ENCODE measurements around the gene DYRK1A. TPM values are rescaled to one million over a fixed set of nuclear protein-coding genes. Genes with fewer than 3 reads are reported as not detected.
A peak's percentile ranks its signal among the peaks of the same experiment; 100 is the strongest.

The DYRK1A gene
- total RNA-seq, 1 donor from 2014 or later: 50.3 TPM

DNA sequence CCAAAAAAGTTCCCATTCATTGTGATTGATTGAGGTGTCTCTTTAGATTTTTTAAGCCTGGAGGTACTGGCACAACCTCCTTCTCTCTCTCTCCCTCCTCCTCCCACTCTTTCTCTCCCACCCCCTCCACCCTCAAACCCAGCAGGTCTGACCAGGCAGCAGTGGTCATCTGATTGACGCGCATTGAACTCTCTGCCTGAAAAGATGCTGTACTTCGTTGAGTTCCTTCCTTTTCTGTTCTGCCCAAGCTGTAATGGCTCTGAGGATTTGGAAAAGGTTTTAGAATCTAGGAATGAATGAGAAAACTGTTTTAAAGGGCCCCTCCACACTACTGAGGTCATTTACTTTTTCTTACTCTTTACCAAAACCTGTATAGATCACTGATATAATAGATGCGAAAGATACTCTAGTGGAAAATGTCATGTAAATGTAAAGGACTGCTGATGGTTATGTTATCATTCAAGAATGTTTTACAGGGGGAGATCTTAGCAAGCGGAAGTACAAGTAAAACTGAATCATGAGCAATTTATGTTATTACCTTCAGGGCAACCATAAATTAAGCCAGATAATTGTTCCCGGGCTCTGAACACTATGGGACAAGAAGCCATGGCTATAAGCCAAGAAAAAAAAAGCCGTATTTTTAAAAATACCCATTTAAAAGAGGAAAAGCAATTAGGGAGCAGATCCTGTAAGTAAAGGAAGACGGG is 25.2 kb upstream of the DYRK1A start:
- H3K27ac Mint-ChIP-seq (ENCODE audit: unreplicated experiment): peak overlapping the region; percentile 9
- TF ChIP-seq, protein P1, sequence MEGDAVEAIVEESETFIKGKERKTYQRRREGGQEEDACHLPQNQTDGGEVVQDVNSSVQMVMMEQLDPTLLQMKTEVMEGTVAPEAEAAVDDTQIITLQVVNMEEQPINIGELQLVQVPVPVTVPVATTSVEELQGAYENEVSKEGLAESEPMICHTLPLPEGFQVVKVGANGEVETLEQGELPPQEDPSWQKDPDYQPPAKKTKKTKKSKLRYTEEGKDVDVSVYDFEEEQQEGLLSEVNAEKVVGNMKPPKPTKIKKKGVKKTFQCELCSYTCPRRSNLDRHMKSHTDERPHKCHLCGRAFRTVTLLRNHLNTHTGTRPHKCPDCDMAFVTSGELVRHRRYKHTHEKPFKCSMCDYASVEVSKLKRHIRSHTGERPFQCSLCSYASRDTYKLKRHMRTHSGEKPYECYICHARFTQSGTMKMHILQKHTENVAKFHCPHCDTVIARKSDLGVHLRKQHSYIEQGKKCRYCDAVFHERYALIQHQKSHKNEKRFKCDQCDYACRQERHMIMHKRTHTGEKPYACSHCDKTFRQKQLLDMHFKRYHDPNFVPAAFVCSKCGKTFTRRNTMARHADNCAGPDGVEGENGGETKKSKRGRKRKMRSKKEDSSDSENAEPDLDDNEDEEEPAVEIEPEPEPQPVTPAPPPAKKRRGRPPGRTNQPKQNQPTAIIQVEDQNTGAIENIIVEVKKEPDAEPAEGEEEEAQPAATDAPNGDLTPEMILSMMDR (IDR thresholded peaks at IDR 0.05): no peak
- H3K4me3 Mint-ChIP-seq (ENCODE audit: unreplicated experiment): no peak overlapping the region

GRCh38 chr21:37342046-37342632 is 24.4 kb upstream of the DYRK1A start:
- TF ChIP-seq, protein P1 (IDR thresholded peaks at IDR 0.05): no peak
- peak overlapping the region; percentile 28 for H3K27ac Mint-ChIP-seq (ENCODE audit: unreplicated experiment)
- no peaks in the 10 kb centered on the region for H3K36me3 Mint-ChIP-seq (ENCODE audit: low read depth)
- no peak overlapping the region for H3K4me3 Mint-ChIP-seq (ENCODE audit: unreplicated experiment)
- DNase-seq (ENCODE audit: low spot score): no peak
- peaks cover 41% of the 10 kb centered on the region for H3K4me1 Mint-ChIP-seq (ENCODE audit: low read depth)
- peaks cover 5% of the 10 kb centered on the region for H3K9me3 Mint-ChIP-seq (ENCODE audit: low read depth)
- H3K27me3 Mint-ChIP-seq (ENCODE audit: low read depth): no peaks in the 10 kb centered on the region

More for the DNA sequence above, 25.2 kb upstream of the DYRK1A start:
- DNase-seq (ENCODE audit: low spot score): no peak
- H3K36me3 Mint-ChIP-seq (ENCODE audit: low read depth): no peaks in the 10 kb centered on the region
- peaks cover 41% of the 10 kb centered on the region for H3K4me1 Mint-ChIP-seq (ENCODE audit: low read depth)
- H3K9me3 Mint-ChIP-seq (ENCODE audit: low read depth): peaks cover 2% of the 10 kb centered on the region
- H3K27me3 Mint-ChIP-seq (ENCODE audit: low read depth): no peaks in the 10 kb centered on the region

- H3K36me3 Mint-ChIP-seq (ENCODE audit: low read depth): peaks cover 10% of the 10 kb centered on the region
- TF ChIP-seq, protein P1 (IDR thresholded peaks at IDR 0.05): no peak
- H3K27me3 Mint-ChIP-seq (ENCODE audit: low read depth): no peaks in the 10 kb centered on the region
- DNase-seq (ENCODE audit: low spot score): no peak
- H3K27ac Mint-ChIP-seq (ENCODE audit: unreplicated experiment): no peak overlapping the region
- H3K9me3 Mint-ChIP-seq (ENCODE audit: low read depth): peaks cover 25% of the 10 kb centered on the region
- no peak overlapping the region for H3K4me3 Mint-ChIP-seq (ENCODE audit: unreplicated experiment)
- H3K4me1 Mint-ChIP-seq (ENCODE audit: low read depth): peaks cover 3% of the 10 kb centered on the region
Observed at GRCh38 chr21:37346841-37347430, 19.6 kb upstream of the DYRK1A start.

DNA sequence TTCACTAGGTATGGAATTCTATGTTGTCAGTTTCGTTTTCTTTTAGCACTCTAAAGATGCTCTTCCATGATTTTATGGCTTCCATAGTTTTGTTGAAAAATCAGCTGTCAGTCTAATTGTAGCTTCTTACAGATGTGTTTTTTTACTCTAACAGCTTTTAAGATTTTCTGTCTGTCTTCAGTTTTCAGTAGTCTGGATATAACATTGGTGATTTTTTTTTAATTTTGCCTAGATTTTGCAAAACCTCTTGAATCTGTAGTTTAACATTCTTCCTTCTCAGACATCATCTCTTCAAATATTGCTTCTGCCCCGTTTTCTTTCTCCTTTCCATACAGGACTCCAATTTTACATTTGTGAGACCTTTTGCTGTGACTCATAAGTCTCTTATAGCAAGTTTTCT is 17.9 kb upstream of the DYRK1A start:
- Mint-ChIP-seq H3K9me3 (ENCODE audit: low read depth) (peaks cover 25% of the 10 kb centered on the region), H3K4me1 (ENCODE audit: low read depth) (no peaks in the 10 kb centered on the region), H3K36me3 (ENCODE audit: low read depth) (peaks cover 10% of the 10 kb centered on the region), H3K4me3 (ENCODE audit: unreplicated experiment) (no peak overlapping the region), H3K27me3 (ENCODE audit: low read depth) (no peaks in the 10 kb centered on the region), H3K27ac (ENCODE audit: unreplicated experiment) (no peak overlapping the region)
- no peak for DNase-seq (ENCODE audit: low spot score)
- TF ChIP-seq, protein P1 (IDR thresholded peaks at IDR 0.05): no peak

DNA sequence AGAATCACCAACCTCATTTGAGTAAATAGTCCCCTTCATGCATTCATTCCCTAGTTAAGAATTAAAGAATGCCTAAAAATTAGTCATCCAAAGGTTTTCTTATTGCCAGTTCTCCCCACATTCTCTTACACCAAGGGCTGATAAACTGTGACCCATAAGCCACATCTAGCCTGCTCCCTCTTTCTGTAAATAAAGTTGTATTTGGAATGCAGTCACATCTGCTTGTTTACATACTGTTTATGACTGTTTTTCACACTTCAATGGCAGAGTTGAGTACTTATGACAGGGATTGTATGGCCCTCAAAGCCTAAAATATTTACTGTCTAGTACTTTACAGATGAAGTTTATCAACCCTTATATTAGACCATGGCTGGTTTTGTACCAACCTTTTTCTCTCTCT is 16.1 kb upstream of the DYRK1A start:
- peaks cover 25% of the 10 kb centered on the region for H3K9me3 Mint-ChIP-seq (ENCODE audit: low read depth)
- H3K27me3 Mint-ChIP-seq (ENCODE audit: low read depth): no peaks in the 10 kb centered on the region
- peaks cover 10% of the 10 kb centered on the region for H3K36me3 Mint-ChIP-seq (ENCODE audit: low read depth)
- TF ChIP-seq, protein P1 (IDR thresholded peaks at IDR 0.05): no peak
- no peaks in the 10 kb centered on the region for H3K4me1 Mint-ChIP-seq (ENCODE audit: low read depth)
- no peak overlapping the region for H3K27ac Mint-ChIP-seq (ENCODE audit: unreplicated experiment)
- no peak overlapping the region for H3K4me3 Mint-ChIP-seq (ENCODE audit: unreplicated experiment)
- no peak for DNase-seq (ENCODE audit: low spot score)
